ENCODE results near the gene LEUTX.
"Not testable (repeated sequence)": the region's sequence is repeated elsewhere in the genome, so short reads cannot be mapped to it uniquely, and the experiment has no call there.

LEUTX gene

GRCh38 chr19:39780894-39781293 lies 2.2 kb downstream of the LEUTX start:
- DNase-seq (ENCODE audit: low read depth): no peak

GRCh38 chr19:39788244-39788643 lies 9.6 kb downstream of the LEUTX start:
- DNase-seq (ENCODE audit: low read depth): no peak

- peak; percentile 76 for DNase-seq (ENCODE audit: low read depth)
Measured at GRCh38 chr19:39792999-39793546, 14.4 kb downstream of the LEUTX start.

GRCh38 chr19:39795001-39795400 lies 16.3 kb downstream of the LEUTX start:
- no peak for DNase-seq (ENCODE audit: low read depth)

GRCh38 chr19:39796000-39796498 lies 17.4 kb downstream of the LEUTX start:
- no peak for DNase-seq (ENCODE audit: low read depth)

- DNase-seq (ENCODE audit: low read depth): no peak
Measured at GRCh38 chr19:39797083-39797482, 18.4 kb downstream of the LEUTX start.

- DNase-seq (ENCODE audit: low read depth): no peak
Measured at GRCh38 chr19:39802958-39803357, 24.3 kb downstream of the LEUTX start.

GRCh38 chr19:39805104-39805503 lies 26.4 kb downstream of the LEUTX start:
- DNase-seq (ENCODE audit: low read depth): no peak

GRCh38 chr19:39807846-39808364 lies 29.3 kb downstream of the LEUTX start:
- no peak for DNase-seq (ENCODE audit: low read depth)

GRCh38 chr19:39808688-39809087 lies 30.0 kb downstream of the LEUTX start:
- DNase-seq (ENCODE audit: low read depth): not testable (repeated sequence)

- DNase-seq (ENCODE audit: low read depth): no peak
Measured at GRCh38 chr19:39809368-39809767, 30.7 kb downstream of the LEUTX start.

GRCh38 chr19:39810424-39810823 lies 31.8 kb downstream of the LEUTX start:
- no peak for DNase-seq (ENCODE audit: low read depth)

- no peak for DNase-seq (ENCODE audit: low read depth)
Measured at GRCh38 chr19:39811064-39811463, 32.4 kb downstream of the LEUTX start.

GRCh38 chr19:39813264-39813993 lies 34.8 kb downstream of the LEUTX start:
- DNase-seq (ENCODE audit: low read depth): no peak

- DNase-seq (ENCODE audit: low read depth): not testable (repeated sequence)
Measured at GRCh38 chr19:39814111-39814510, 35.5 kb downstream of the LEUTX start.

- DNase-seq (ENCODE audit: low read depth): no peak
Measured at GRCh38 chr19:39814595-39814994, 35.9 kb downstream of the LEUTX start.

- DNase-seq (ENCODE audit: low read depth): no peak
Measured at GRCh38 chr19:39816287-39817048, 37.8 kb downstream of the LEUTX start.

- DNase-seq (ENCODE audit: low read depth): no peak
Measured at GRCh38 chr19:39817888-39818561, 39.4 kb downstream of the LEUTX start.

- DNase-seq (ENCODE audit: low read depth): no peak
Measured at GRCh38 chr19:39818626-39819097, 40.0 kb downstream of the LEUTX start.

- no peak for DNase-seq (ENCODE audit: low read depth)
Measured at GRCh38 chr19:39819786-39820185, 41.1 kb downstream of the LEUTX start.

GRCh38 chr19:39820696-39821095 lies 42.0 kb downstream of the LEUTX start:
- no peak for DNase-seq (ENCODE audit: low read depth)

- DNase-seq (ENCODE audit: low read depth): no peak
Measured at GRCh38 chr19:39823686-39824085, 45.0 kb downstream of the LEUTX start.
